GM18861 (cell line): ENCODE results near the gene KRTAP5-3.
"Not testable (repeated sequence)": the region's sequence is repeated elsewhere in the genome, so short reads cannot be mapped to it uniquely, and the experiment has no call there.

ENCODE experiments used
- ATAC-seq: cut with Tn5 transposase; IDR thresholded peaks from one replicate; pipeline ENCODE4 v1.9.1; 2021; ENCODE audit not compliant: unreplicated experiment

KRTAP5-3 gene

GRCh38 chr11:1622086-1622485, 13.8 kb upstream of the KRTAP5-3 start, which contains the start of gene KRTAP5-4:
KRTAP5-4 (minus strand) TSS chr11:1622138; CDS start chr11:1622093, 45 bp downstream.
- ATAC-seq, result no peak

DNA sequence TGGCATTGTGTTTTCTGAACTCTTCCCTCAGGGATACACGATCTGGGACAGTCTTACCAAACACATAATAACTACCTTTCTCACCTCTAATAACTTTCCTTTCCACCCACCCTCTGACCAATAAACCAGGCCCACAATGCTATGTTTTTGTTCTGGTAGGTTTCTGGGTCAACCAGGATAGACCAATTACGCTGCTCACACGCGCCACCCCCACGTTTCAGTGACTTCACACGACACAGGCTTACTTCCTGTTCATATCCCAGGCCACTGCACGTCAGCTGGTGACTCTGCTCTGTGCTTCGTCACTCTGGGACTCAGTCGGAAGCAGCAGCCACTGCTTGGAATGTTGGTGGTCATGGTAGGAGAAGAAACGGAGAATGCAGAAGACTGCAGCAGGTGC, 11.2 kb upstream of the KRTAP5-3 start:
- no peak for ATAC-seq

DNA sequence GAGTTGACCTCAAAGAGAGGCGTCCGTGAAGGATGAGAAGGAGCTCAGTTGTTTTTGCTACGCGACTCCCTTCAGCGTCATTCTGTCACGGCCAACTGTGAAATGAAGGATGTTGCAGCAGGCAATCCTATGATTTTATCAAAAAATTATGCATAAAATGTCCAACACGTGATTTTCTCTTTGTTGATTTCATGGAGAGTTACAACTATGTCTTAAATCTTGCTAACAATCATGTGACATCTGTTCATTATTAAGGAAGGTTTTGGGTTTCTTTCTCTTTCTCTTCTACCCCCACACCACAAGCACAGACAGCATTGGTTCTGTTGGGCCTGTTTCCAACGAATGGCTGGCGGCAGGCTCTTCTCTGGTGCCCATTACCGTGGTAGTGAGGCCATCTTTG, 10.0 kb upstream of the KRTAP5-3 start:
- ATAC-seq, result no peak

GRCh38 chr11:1607901-1608300, 362 bp downstream of the KRTAP5-3 start:
- ATAC-seq, result not testable (repeated sequence)

DNA sequence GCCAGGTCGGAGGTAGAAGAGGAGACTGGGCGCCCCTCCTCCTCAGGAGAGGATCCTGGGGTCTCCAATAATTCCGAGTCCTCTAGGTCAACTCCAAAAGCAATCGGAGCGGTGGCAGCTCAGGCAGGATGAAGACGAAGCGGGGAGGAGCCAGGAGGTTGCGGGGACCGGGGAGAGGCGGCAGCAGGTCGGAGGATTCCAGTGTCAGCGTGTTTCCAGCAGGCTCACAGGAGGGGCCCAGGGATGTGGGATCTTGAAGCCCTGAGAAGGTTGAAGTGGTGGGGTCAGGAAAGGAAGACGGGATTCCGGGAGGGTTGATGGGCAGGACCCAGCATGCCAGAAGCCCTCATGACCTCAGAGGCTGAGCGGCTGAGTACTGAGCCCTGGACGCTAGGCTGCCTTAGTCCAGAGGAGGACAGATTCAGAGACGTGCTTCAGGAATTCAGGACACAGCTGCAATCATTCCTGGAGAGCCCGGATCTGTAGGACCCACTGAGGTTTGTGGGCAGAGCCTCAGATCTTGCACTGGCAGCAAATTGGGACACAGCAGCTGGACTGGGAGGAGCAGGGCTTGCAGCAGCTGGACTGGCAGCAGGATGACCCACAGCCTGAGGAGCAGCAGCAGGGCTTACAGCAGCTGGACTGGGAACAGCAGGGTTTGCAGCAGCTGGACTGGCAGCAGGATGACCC, 962 bp downstream of the KRTAP5-3 start:
- ATAC-seq, result not testable (repeated sequence)

DNA sequence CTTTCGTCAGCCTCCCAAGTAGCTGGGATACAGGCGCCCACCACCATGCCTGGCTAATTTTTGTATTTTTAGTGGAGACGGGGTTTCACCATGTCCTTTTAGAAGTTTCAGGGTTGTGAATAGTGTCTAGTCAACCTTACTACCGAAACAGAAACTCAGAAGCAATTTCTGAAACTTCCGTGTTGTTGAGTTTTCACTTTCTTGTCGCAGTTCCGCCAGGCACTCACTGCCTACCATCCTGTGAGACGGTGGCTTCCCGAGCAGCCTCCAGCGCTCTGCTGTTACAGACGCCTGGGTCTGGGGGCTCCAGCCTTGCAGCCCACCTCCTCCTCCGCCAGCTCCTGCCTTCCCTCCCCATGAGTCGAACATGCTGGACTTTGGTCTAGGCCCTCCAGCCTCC, 2.3 kb downstream of the KRTAP5-3 start:
- peak; percentile 91 for ATAC-seq

DNA sequence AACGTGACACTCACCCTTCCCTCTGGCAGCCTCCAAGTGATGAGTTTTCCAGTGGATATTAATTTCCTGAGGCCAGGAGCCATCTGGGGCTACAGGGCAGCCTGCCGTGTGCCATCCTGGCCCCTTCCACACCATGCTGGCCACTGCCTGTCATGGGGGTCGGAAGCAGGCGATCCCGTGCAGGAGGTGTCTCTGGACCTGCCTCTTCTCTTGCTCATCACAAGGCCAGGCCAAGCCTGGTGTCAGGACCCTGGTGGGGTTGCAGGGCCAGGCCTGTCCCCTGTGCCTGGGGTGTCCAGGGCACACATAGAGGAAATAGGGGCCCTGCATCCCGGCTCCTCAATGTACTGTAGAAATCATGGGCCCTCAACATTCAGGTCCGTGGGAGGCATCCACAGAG, 3.6 kb downstream of the KRTAP5-3 start:
- ATAC-seq, result no peak

DNA sequence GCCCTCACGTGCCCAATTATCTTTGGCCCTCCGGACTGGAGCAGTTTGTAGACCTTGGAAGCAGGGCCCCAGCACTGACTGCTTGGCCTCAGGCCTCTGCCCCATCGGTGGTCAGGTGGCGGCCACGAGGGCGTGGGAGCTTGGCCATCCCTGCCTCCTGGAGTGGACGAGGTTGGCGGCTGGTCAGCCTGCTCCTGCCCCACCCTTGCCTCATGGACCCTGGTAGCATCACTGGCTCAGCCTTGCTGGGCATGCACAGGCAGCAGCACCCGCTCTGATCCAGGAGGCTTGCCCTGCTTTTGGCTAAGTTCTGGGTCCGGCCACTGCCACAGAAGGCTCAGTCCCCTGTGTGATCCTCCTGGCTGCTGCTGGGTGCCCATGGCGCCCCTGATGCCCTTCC, 4.1 kb downstream of the KRTAP5-3 start:
- ATAC-seq, result no peak

DNA sequence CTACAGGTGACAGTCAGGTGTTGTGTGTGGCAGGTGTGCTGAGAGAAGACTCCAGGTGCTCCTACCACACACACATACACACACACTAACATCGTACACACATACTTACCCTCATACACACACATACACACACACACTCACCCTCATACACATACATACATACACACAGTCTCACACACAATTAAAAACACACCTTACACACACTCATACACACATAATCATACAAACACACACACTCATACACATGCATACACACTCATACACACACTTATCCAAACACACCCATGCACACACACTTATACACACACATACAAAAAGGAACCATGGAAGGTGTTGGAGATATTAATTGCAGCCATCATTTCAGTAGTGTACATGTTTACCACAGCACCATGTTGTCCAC, 4.6 kb downstream of the KRTAP5-3 start:
- no peak for ATAC-seq

DNA sequence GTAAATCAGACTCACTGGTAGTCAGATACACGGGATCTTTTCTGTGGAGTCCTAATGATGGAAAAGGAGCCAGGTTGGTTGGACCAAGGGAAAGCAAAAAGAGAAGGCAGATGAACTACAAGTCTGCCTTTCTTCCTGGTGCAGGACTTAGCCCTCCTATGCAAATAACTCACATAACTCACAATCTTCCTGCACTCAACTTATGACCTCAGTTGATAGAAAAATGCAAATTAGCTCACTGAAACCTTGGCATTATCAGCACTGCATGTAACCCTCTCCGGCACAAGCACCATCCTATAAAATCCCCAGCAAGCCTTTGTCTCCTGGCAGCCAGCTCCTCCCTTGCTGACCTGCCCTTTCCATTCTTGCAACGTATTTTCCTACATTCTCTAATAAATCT, 6.6 kb downstream of the KRTAP5-3 start:
- not testable (repeated sequence) for ATAC-seq

DNA sequence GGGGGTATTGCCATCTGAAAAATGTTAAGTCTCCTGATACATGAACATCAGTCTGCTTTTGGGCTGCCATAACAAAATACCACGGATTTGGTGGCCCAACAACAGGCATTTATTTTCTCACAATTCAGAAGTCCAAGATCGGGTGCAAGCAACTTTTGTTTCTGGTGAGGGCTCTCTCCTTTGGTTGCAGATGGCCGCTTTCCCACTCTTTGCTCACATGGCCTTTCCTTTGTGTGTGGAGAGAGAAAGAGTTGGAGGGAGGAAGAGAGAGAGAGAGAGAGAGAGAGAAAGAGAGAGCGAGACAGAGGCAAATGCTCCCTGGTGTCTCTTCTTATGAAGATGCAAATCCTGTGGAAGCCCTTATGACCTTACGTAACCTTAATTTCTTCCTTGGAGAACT, 7.6 kb downstream of the KRTAP5-3 start:
- ATAC-seq, result no peak

DNA sequence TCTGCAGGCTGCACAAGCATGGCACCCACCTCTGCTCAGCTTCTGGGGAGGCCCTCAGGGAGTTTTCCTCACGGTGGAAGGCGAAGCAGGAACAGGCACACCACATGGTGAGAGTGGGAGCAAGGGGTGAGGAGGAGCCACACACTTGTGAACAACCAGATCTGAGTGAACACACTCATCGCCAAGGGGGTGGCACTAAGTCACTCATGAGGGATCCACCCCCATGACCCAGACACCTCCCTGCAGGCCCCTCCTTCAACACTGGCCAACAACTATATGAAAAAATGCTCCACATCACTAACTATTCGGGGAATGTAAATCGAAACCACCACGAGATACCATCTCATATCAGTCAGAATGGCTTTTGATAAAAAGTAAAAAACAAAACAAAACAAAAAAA, 9.4 kb downstream of the KRTAP5-3 start:
- no peak for ATAC-seq

DNA sequence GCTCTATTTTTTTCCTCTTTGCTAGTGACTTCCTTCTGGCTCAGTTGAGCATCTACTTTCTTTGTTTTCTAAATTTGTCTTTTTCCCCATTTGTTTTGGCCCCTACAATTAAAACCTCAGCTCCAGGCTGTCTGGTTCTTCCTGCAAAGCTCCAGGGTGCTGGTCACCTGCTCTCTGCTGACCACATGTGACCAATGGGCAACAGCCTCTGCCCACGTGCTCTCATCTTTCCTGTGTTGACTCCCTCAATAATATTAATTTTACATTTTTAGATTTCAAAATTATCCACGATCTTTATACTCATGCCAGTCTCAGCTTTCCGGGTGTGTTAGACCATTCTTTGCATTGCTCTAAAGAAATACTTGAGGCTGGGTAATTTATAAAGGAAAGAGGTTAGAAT, 9.9 kb downstream of the KRTAP5-3 start:
- ATAC-seq, result not testable (repeated sequence)

DNA sequence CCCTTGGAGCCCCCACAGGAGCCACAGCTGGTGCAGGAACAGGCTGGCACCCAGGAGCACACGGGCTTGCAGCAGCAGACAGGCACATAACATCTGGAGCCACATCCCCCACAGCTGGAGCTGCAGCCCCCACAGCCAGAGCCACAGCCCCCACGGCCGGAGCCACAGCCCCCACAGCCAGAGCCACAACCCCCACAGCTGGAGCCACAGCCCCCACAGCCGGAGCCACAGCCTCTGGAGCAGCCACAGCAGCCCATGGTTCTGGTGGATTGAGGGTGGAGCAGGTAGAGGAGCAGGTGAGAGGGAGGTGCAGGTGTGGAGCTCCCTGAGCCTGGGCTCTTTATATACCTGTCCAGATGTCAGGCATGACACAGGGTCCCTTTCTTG, 10.3 kb downstream of the KRTAP5-3 start, which contains the start of gene KRTAP5-2:
Gene KRTAP5-2, minus strand, starts transcription at position 301 of the 387 bp plus-strand sequence. Its CDS starts 44 bp downstream, at position 257.
- ATAC-seq, result no peak

GRCh38 chr11:1597331-1597993, 10.8 kb downstream of the KRTAP5-3 start:
- no peak for ATAC-seq

- ATAC-seq, result not testable (repeated sequence)
These were observed 11.6 kb downstream of the KRTAP5-3 start for GRCh38 chr11:1596576-1597121.

GRCh38 chr11:1595994-1596575, 12.2 kb downstream of the KRTAP5-3 start:
- not testable (repeated sequence) for ATAC-seq

GRCh38 chr11:1592628-1593027, 15.6 kb downstream of the KRTAP5-3 start:
- no peak for ATAC-seq

- no peak for ATAC-seq
These were observed 18.3 kb downstream of the KRTAP5-3 start for GRCh38 chr11:1589996-1590395.

- not testable (repeated sequence) for ATAC-seq
These were observed 18.9 kb downstream of the KRTAP5-3 start for GRCh38 chr11:1589191-1589963.

DNA sequence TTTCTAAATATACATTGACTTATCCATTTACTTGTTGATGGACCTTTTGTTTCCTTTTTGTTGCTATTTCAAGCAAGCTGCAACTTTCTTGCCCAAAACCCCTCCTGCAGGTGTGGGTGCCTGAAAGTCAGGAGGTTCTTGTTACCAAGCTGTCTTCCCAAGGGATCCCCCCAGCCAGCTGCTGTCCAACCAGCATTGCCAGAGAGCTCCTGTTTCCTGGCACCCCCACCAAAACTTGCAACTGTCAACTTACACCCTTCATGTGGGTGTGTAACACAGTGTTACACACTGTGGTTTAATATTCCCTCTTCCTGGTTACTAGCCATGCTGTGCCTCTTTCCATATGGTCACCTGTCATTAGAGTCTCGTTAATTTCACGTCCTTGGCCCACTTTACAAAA, 21.6 kb downstream of the KRTAP5-3 start:
- no peak for ATAC-seq
